ENCODE data around the gene CELA2A. TPM values are rescaled to one million over a fixed set of nuclear protein-coding genes. Genes with fewer than 3 reads are reported as not detected.

The CELA2A gene
- total and polyA plus RNA-seq, 7 donors, result 0.10 to 2.1 TPM; not detected in 5

DNA sequence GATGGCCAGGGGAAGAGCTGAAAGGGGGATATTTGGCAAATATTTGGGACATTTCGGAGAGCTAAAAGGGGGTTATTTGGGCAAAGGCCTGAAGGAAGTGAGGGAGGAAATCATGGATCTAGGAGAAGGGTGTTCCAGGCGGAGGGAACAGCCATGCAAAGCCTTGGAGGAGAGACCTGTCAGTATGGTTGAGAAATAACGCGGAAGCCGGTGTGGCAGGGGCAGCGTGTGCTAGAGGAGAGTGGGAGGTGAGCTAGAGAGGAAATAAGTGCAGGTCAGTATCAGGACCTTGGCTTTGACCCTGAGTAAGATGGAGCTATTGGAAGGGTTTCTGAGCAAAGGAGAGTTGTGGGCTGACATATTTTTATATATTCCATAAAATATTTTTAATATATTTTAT is 15.3 kb upstream of the CELA2A start:
- no peak for ATAC-seq
- Histone ChIP-seq H3K27ac (no peak overlapping the region), H3K4me1 (no peaks in the 10 kb centered on the region), H3K4me3 (no peak overlapping the region), H3K27me3 (ENCODE audit: insufficient read depth in 3 of 3, low read length in 2 of 3) (peaks cover 0 to 3% (median 0%) of the 10 kb centered on the region in 3 donors), H3K36me3 (ENCODE audit: insufficient read depth in 1 of 2, low read depth in 1 of 2) (no peaks in the 10 kb centered on the region), H3K9me3 (no peaks in the 10 kb centered on the region)
- intact Hi-C loops (cut with DNase I), result no loop called here
- 84 to 96% (median 88%) methylated on average over 6 of the region's 6 CpGs for WGBS, 3 donors
- no peak for DNase-seq
- no peak for TF ChIP-seq CTCF (IDR thresholded peaks at IDR 0.05)

DNA sequence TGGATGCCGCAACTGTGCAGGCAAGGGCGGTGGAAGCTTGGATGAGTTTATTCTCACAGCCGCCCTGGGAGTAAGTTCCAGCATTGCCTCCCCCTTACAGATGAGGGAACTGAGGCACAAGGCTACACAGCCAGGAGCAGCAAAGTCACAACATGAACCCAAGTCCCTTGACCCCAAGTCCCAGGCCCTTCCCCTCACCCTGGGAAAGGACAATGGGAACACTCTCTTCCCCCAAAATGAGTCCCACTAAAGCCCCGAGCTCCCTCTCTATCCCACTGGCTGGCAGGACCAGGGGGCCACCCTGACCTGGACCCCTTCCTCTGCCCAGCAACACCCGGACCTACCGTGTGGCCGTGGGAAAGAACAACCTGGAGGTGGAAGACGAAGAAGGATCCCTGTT is 14.4 kb upstream of the CELA2A start:
- WGBS, 3 donors, result 87 to 90% (median 90%) methylated on average over 8 of the region's 8 CpGs
- no peaks in the 10 kb centered on the region for H3K36me3 ChIP-seq (ENCODE audit: insufficient read depth in 1 of 2, low read depth in 1 of 2)
- no peak overlapping the region for H3K4me3 ChIP-seq
- no peak overlapping the region for H3K27ac ChIP-seq
- intact Hi-C loops (cut with DNase I), result no loop called here
- no peak for ATAC-seq
- no peak for TF ChIP-seq CTCF (IDR thresholded peaks at IDR 0.05)
- no peaks in the 10 kb centered on the region for H3K4me1 ChIP-seq
- DNase-seq, result no peak
- H3K9me3 ChIP-seq, result no peaks in the 10 kb centered on the region
- peaks cover 0 to 3% (median 0%) of the 10 kb centered on the region in 3 donors for H3K27me3 ChIP-seq (ENCODE audit: insufficient read depth in 3 of 3, low read length in 2 of 3)

GRCh38 chr1:15442759-15443158 is 13.8 kb upstream of the CELA2A start:
- Histone ChIP-seq H3K4me1 (no peaks in the 10 kb centered on the region), H3K9me3 (no peaks in the 10 kb centered on the region), H3K4me3 (no peak overlapping the region), H3K36me3 (ENCODE audit: insufficient read depth in 1 of 2, low read depth in 1 of 2) (no peaks in the 10 kb centered on the region), H3K27me3 (ENCODE audit: insufficient read depth in 3 of 3, low read length in 2 of 3) (peaks cover 0 to 3% (median 3%) of the 10 kb centered on the region in 3 donors), H3K27ac (no peak overlapping the region)
- intact Hi-C loops (cut with DNase I), result no loop called here
- DNase-seq, result no peak
- 78 to 91% (median 81%) methylated on average over 5 of the region's 5 CpGs for WGBS, 3 donors
- ATAC-seq, result no peak
- no peak for TF ChIP-seq CTCF (IDR thresholded peaks at IDR 0.05)

- Histone ChIP-seq H3K36me3 (ENCODE audit: insufficient read depth in 1 of 2, low read depth in 1 of 2) (no peaks in the 10 kb centered on the region), H3K4me3 (no peak overlapping the region), H3K4me1 (no peaks in the 10 kb centered on the region), H3K27ac (no peak overlapping the region), H3K9me3 (no peaks in the 10 kb centered on the region), H3K27me3 (ENCODE audit: insufficient read depth in 3 of 3, low read length in 2 of 3) (peaks cover 0 to 3% (median 3%) of the 10 kb centered on the region in 3 donors)
- intact Hi-C loops (cut with DNase I), result no loop called here
- no peak for ATAC-seq
- DNase-seq, result no peak
- TF ChIP-seq CTCF (IDR thresholded peaks at IDR 0.05), result no peak
- WGBS, 3 donors, result 68 to 73% (median 71%) methylated on average over 5 of the region's 5 CpGs
Observed at GRCh38 chr1:15443281-15443680, 13.3 kb upstream of the CELA2A start.
